PFSK-1 (cell line): ENCODE data around the gene RPF1.

Source experiments
- FOXP2 ChIP-seq: optimal IDR thresholded peaks from 2 replicates; pipeline ENCODE3; 2011; ENCODE audit warnings: borderline replicate concordance, control low read depth, inconsistent platforms; ENCODE audit not compliant: insufficient read depth; ENCODE audit errors: extremely low read length, extremely low read depth
- POLR2AphosphoS5 ChIP-seq: IDR thresholded peaks from 2 replicates; pipeline ENCODE4 v1.6.1; 2012; ENCODE audit warnings: low read depth, mild to moderate bottlenecking, control low read depth, low read length, moderate library complexity
- SIN3A ChIP-seq: IDR thresholded peaks from 2 replicates; pipeline ENCODE4 v1.6.1; 2012; ENCODE audit warnings: mild to moderate bottlenecking, low read length, moderate library complexity, borderline replicate concordance; ENCODE audit not compliant: insufficient read depth
- TAF1 ChIP-seq: IDR thresholded peaks from 2 replicates; pipeline ENCODE4 v1.6.1; 2012; ENCODE audit warnings: low read length, control low read depth, borderline replicate concordance; ENCODE audit not compliant: insufficient read depth
- TF ChIP-seq, protein P1 (sequence below), 2 experiments: IDR thresholded peaks; 2 replicates each; pipeline versions ENCODE4 v1.6.1 to v1.8.0; 2011 to 2012; ENCODE audit warnings: low read depth in 2 of 2, low read length in 2 of 2, control low read depth in 1 of 2, inconsistent platforms in 1 of 2, mild to moderate bottlenecking in 1 of 2, moderate library complexity in 1 of 2; ENCODE audit not compliant: insufficient read depth in 1 of 2

The RPF1 gene

DNA sequence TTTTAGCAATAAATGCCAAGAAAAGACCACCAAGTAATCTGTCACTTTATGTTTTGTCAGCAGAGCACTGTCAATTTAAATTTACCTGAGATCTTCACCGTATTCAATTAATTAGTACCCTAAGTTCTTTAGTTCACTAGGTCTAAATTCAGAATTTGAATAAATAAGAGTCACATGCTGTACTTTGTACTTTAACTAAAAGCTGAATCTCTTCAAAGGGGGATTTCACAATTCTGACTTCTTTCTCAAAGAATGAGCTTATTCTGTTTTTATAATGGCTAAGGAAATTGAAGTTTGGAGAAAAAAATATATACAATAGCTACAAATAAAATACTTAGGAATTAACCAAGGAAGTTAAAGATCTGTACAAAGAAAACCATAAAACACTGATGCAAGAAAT, 29.4 kb downstream of the RPF1 start:
- TF ChIP-seq SIN3A (no peak), FOXP2 (no peak), POLR2AphosphoS5 (no peak)
- TF ChIP-seq, protein P1, sequence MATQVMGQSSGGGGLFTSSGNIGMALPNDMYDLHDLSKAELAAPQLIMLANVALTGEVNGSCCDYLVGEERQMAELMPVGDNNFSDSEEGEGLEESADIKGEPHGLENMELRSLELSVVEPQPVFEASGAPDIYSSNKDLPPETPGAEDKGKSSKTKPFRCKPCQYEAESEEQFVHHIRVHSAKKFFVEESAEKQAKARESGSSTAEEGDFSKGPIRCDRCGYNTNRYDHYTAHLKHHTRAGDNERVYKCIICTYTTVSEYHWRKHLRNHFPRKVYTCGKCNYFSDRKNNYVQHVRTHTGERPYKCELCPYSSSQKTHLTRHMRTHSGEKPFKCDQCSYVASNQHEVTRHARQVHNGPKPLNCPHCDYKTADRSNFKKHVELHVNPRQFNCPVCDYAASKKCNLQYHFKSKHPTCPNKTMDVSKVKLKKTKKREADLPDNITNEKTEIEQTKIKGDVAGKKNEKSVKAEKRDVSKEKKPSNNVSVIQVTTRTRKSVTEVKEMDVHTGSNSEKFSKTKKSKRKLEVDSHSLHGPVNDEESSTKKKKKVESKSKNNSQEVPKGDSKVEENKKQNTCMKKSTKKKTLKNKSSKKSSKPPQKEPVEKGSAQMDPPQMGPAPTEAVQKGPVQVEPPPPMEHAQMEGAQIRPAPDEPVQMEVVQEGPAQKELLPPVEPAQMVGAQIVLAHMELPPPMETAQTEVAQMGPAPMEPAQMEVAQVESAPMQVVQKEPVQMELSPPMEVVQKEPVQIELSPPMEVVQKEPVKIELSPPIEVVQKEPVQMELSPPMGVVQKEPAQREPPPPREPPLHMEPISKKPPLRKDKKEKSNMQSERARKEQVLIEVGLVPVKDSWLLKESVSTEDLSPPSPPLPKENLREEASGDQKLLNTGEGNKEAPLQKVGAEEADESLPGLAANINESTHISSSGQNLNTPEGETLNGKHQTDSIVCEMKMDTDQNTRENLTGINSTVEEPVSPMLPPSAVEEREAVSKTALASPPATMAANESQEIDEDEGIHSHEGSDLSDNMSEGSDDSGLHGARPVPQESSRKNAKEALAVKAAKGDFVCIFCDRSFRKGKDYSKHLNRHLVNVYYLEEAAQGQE (IDR thresholded peaks at IDR 0.05; ENCODE audit: insufficient read depth in 1 of 2, low read depth in 2 of 2, low read length in 2 of 2), result no peak

DNA sequence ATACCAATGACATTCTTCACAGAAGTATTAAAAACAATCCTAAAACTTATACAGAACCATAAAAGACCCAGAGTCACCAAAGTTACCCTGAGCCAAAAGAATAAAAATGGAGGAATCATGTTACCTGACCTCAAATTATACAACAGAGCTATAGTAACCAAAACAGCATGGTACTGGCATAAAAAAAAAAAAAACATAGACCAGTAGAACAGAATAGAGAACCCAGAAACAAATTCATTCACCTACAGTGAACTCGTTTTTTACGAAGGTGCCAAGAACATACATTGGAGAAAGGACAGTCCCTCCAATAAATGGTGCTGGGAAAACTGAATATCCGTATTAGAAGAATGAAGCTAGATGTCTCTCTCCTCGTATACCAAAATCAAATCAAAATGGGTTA, 30.0 kb downstream of the RPF1 start:
- TF ChIP-seq SIN3A, result no peak
- TF ChIP-seq, protein P1 (IDR thresholded peaks at IDR 0.05; ENCODE audit: insufficient read depth in 1 of 2, low read depth in 2 of 2, low read length in 2 of 2), result no peak
- no peak for TF ChIP-seq TAF1
- TF ChIP-seq FOXP2, result no peak
- TF ChIP-seq POLR2AphosphoS5, result no peak

DNA sequence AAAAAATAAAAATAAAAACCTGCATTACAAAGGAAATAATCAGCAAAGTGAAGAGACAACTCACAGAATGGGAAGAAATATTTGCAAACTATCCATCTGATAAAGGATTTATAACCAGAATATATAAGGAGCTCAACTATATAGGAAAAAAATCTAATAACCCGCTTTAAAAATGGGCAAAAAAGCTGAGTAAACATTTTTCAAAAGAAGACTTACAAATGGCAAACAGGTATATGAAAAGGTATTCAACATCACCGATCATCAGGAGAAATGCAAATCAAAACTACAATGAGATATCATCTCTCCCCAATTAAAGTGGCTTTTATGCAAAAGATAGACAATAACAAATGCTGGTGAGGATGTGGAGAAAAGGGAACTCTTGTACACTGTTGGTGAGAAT, 31.1 kb downstream of the RPF1 start:
- TF ChIP-seq SIN3A (no peak), TAF1 (no peak), FOXP2 (no peak), POLR2AphosphoS5 (no peak)
- TF ChIP-seq, protein P1 (IDR thresholded peaks at IDR 0.05; ENCODE audit: insufficient read depth in 1 of 2, low read depth in 2 of 2, low read length in 2 of 2), result no peak

DNA sequence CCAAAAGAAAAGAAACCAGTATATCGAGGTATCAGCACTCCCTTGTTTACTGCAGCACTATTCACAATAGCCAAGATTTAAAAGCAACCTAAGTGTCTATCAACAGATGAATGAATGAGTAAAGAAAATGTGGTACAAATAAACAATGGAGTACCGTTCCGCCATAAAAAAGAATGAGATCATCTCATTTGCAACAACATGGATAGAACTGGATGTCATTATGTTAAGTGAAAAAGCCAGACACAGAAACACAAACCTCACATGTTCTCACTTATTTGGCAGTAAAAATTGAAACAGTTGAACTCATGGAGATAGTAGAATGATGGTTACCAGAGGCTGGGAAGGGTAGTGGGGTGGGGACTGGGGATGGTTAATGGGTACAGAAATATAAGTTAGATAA, 31.6 kb downstream of the RPF1 start:
- TF ChIP-seq TAF1, result no peak
- TF ChIP-seq, protein P1 (IDR thresholded peaks at IDR 0.05; ENCODE audit: insufficient read depth in 1 of 2, low read depth in 2 of 2, low read length in 2 of 2), result no peak
- TF ChIP-seq SIN3A, result no peak
- TF ChIP-seq POLR2AphosphoS5, result no peak
- TF ChIP-seq FOXP2, result no peak

DNA sequence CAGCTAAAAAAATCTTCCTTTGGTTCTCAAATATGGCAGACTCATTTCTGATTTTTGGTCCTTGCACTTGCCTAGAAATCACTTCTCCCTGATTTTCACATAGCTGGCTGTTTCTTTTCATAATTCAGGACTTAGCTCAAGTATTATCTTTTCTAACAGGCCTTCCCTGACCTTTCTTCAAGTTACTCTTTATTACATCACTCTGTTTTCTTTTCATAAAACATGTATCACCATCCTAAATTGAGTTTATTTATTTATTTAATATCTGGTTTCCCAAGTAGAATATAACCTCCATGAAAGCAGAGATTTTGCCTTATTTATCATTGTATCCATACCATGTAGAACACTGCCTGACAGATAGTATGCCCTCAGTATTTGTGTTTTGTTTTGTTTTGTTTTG, 45.5 kb downstream of the RPF1 start:
- no peak for TF ChIP-seq TAF1
- no peak for TF ChIP-seq SIN3A
- TF ChIP-seq POLR2AphosphoS5, result no peak
- no peak for TF ChIP-seq FOXP2
- TF ChIP-seq, protein P1 (IDR thresholded peaks at IDR 0.05; ENCODE audit: insufficient read depth in 1 of 2, low read depth in 2 of 2, low read length in 2 of 2), result no peak
